HG03439 (cell line): ENCODE results near the gene RPL35A.
A peak's percentile ranks its signal among the peaks of the same experiment; 100 is the strongest.
"Not testable (repeated sequence)": the region's sequence is repeated elsewhere in the genome, so short reads cannot be mapped to it uniquely, and the experiment has no call there.

Experiments
- ATAC-seq: cut with Tn5 transposase; IDR thresholded peaks from one replicate; pipeline ENCODE4 v1.9.1; 2021; ENCODE audit warnings: mild to moderate bottlenecking, moderate library complexity; ENCODE audit not compliant: unreplicated experiment

RPL35A gene

GRCh38 chr3:197949778-197950676 lies at the start of gene RPL35A:
Gene RPL35A, plus strand, starts transcription at chr3:197950190. Its CDS starts 778 bp downstream, at chr3:197950968.
- peak; percentile 87 for ATAC-seq

GRCh38 chr3:197901626-197902025 lies 48.4 kb upstream of the RPL35A start:
- no peak for ATAC-seq

- peak; percentile 85 for ATAC-seq
Observed at GRCh38 chr3:197906023-197906849, 43.8 kb upstream of the RPL35A start.

GRCh38 chr3:197906850-197907187 lies 43.2 kb upstream of the RPL35A start:
- ATAC-seq: no peak

- ATAC-seq: no peak
Observed at GRCh38 chr3:197907196-197907595, 42.8 kb upstream of the RPL35A start.

- not testable (repeated sequence) for ATAC-seq
Observed at GRCh38 chr3:197908550-197908949, 41.4 kb upstream of the RPL35A start.

- ATAC-seq: no peak
Observed at GRCh38 chr3:197908957-197909701, 40.9 kb upstream of the RPL35A start.

GRCh38 chr3:197912741-197913476 lies 37.1 kb upstream of the RPL35A start:
- ATAC-seq: no peak

GRCh38 chr3:197913641-197914380 lies 36.2 kb upstream of the RPL35A start:
- ATAC-seq: no peak

- not testable (repeated sequence) for ATAC-seq
Observed at GRCh38 chr3:197921429-197922275, 28.3 kb upstream of the RPL35A start.

- no peak for ATAC-seq
Observed at GRCh38 chr3:197926418-197926817, 23.6 kb upstream of the RPL35A start.

GRCh38 chr3:197927578-197927977 lies 22.4 kb upstream of the RPL35A start:
- not testable (repeated sequence) for ATAC-seq

- ATAC-seq: no peak
Observed at GRCh38 chr3:197936819-197937384, 13.1 kb upstream of the RPL35A start.

GRCh38 chr3:197940745-197941384 lies 9.1 kb upstream of the RPL35A start:
- no peak for ATAC-seq

- ATAC-seq: no peak
Observed at GRCh38 chr3:197942956-197943556, 6.9 kb upstream of the RPL35A start.

GRCh38 chr3:197949191-197949777 lies 706 bp upstream of the RPL35A start:
- no peak for ATAC-seq

- no peak for ATAC-seq
Observed at GRCh38 chr3:197950677-197951061, 679 bp downstream of the RPL35A start.
